K562 (cell line): ENCODE data around the gene FST. TPM values are rescaled to one million over a fixed set of nuclear protein-coding genes. Genes with fewer than 3 reads are reported as not detected.

Source experiments
- ATAC-seq: fragments of 200-7000 bp; cut with Tn5 transposase; 3 replicates; pipeline ENCODE4 v1.9.1; 2020; ENCODE audit warnings: moderate library complexity
- BruUV-seq: library from RNA; stranded (reverse); fragments of 400-500 nt; replicated peaks from 2 replicates; lab custom pipeline; 2021; lab: Mats Ljungman, UMichigan
- CTCF ChIA-PET: fragments of 300-600 bp; formaldehyde crosslinking; extraction: SDS; loops from one replicate; lab custom pipeline; 2021; ENCODE audit warnings: low intra/inter-chr PET ratio; lab: Yijun Ruan, JAX
- POLR2A ChIA-PET: fragments of 300-600, 350-650 bp; sonication (Branson Sonifier 250); formaldehyde crosslinking; extraction: SDS; loops from one replicate; lab custom pipeline; 2021; ENCODE audit warnings: antibody characterized with exemption, inconsistent platforms; lab: Yijun Ruan, JAX
- DNase-seq, 4 experiments: peaks; one replicate each; pipeline versions ENCODE4 v3.0.0 to v3.0.0-alpha.2; 2011 to 2018; ENCODE audit warnings: low spot score in 3 of 4, mixed read lengths in 3 of 4; ENCODE audit errors: extremely low read depth in 1 of 4
- FAIRE-seq: peaks from 2 replicates; lab custom pipeline; 2011; peaks lifted over from hg19 to GRCh38; lab: Jason Lieb, UNC
- H2AFZ ChIP-seq: 2 replicates; pipeline ENCODE4 v1.6.0; 2011; ENCODE audit warnings: low read depth, low read length, control low read depth, inconsistent platforms
- H3K27ac ChIP-seq: fragments of 200-600 bp; 3 replicates; pipeline ENCODE4 v1.8.0; 2011; ENCODE audit warnings: low read depth, mild to moderate bottlenecking, control low read depth, inconsistent platforms, low read length, moderate library complexity, mixed read lengths; ENCODE audit errors: extremely low read depth
- H3K27me3 ChIP-seq, 2 experiments: fragments of 300-600 bp in 1 of 2; 2 replicates in 1 of 2; 3 replicates in 1 of 2; pipeline versions ENCODE4 v1.6.0 to v1.8.0; 2011; ENCODE audit warnings: inconsistent platforms in 2 of 2, low read length in 2 of 2, mild to moderate bottlenecking in 1 of 2, mixed read lengths in 1 of 2, moderate library complexity in 1 of 2; ENCODE audit not compliant: control insufficient read depth in 2 of 2, insufficient read depth in 2 of 2
- H3K36me3 ChIP-seq: fragments of 300-600 bp; 3 replicates; pipeline ENCODE4 v1.8.0; 2011; ENCODE audit warnings: mild to moderate bottlenecking, low read length, inconsistent platforms; ENCODE audit not compliant: control insufficient read depth, insufficient read depth
- H3K4me1 ChIP-seq, 2 experiments: fragments of 200-600 bp in 1 of 2; replicated peaks in 1 of 2; 2 replicates in 1 of 2; 3 replicates in 1 of 2; pipeline versions ENCODE4 v1.5.1 to v1.8.0; 2011; ENCODE audit warnings: inconsistent platforms in 2 of 2, low read length in 2 of 2, mild to moderate bottlenecking in 1 of 2, mixed read lengths in 1 of 2, moderate library complexity in 1 of 2; ENCODE audit not compliant: control insufficient read depth in 2 of 2, insufficient read depth in 2 of 2
- H3K4me2 ChIP-seq: 2 replicates; pipeline ENCODE4 v1.6.1; 2011; ENCODE audit warnings: low read length, control low read depth, inconsistent platforms, mixed read lengths; ENCODE audit not compliant: insufficient read depth
- H3K4me3 ChIP-seq: fragments of 200-600 bp; sonication (generic), shearing (Covaris generic); 2 replicates; pipeline ENCODE4 v1.5.1; 2016; ENCODE audit warnings: control low read depth, inconsistent platforms
- H3K79me2 ChIP-seq: fragments of 200-600 bp; 3 replicates; pipeline ENCODE4 v1.8.0; 2011; ENCODE audit warnings: low read length, inconsistent platforms; ENCODE audit not compliant: control insufficient read depth, insufficient read depth
- H3K9ac ChIP-seq, 2 experiments: 2 replicates each; pipeline versions ENCODE4 v1.6.0 to v1.6.1; 2011; ENCODE audit warnings: low read depth in 2 of 2, low read length in 2 of 2, control low read depth in 1 of 2, inconsistent platforms in 1 of 2, mild to moderate bottlenecking in 1 of 2, mixed read lengths in 1 of 2; ENCODE audit not compliant: insufficient read depth in 1 of 2
- H3K9me1 ChIP-seq: one replicate; pipeline ENCODE4 v1.6.0; 2011; ENCODE audit warnings: inconsistent platforms, mild to moderate bottlenecking, low read length, moderate library complexity; ENCODE audit not compliant: control insufficient read depth, insufficient read depth
- H3K9me3 ChIP-seq: replicated peaks from 2 replicates; pipeline ENCODE4 v1.5.1; 2011; ENCODE audit warnings: low read depth, low read length, inconsistent platforms; ENCODE audit not compliant: control insufficient read depth, insufficient read depth
- H4K20me1 ChIP-seq: replicated peaks from 2 replicates; pipeline ENCODE4 v1.6.1; 2011; ENCODE audit warnings: low read length, inconsistent platforms, mixed read lengths; ENCODE audit not compliant: control insufficient read depth, insufficient read depth
- CBX8 ChIP-seq: fragments of 200-600 bp; sonication (generic); IDR thresholded peaks from 2 replicates; pipeline ENCODE4 v1.6.1; 2012; ENCODE audit warnings: borderline replicate concordance, mixed run types, low read depth, mild to moderate bottlenecking, moderate library complexity, mixed read lengths, low read length, control low read depth, inconsistent platforms; ENCODE audit not compliant: poor library complexity, severe bottlenecking; ENCODE audit errors: extremely low read depth
- CHCHD3 ChIP-seq: fragments of 250-450 bp; sonication (Bioruptor Pico); IDR thresholded peaks from 2 replicates; pipeline ENCODE4 v2.1.2; 2022; ENCODE audit warnings: mild to moderate bottlenecking
- ELF4 ChIP-seq: fragments of 450-650 bp; formaldehyde crosslinking; IDR thresholded peaks from 2 replicates; pipeline ENCODE4 v1.4.0; 2022; ENCODE audit warnings: missing genetic modification characterization
- FOXJ2 ChIP-seq: fragments of 200-800 bp; sonication (Bioruptor generic); IDR thresholded peaks from 2 replicates; pipeline ENCODE4 v1.6.1; 2016; ENCODE audit warnings: missing genetic modification characterization, missing compliant biosample characterization
- FOXP1 ChIP-seq: sonication (generic); formaldehyde crosslinking; IDR thresholded peaks from 2 replicates; pipeline ENCODE4 v1.8.0; 2022; ENCODE audit warnings: mild to moderate bottlenecking, missing genetic modification reagents
- KDM1A ChIP-seq, 2 experiments: fragments of 450-650 bp; IDR thresholded peaks; 2 replicates each; pipeline ENCODE4 v1.6.1; 2016; ENCODE audit warnings: mild to moderate bottlenecking in 2 of 2
- KLF13 ChIP-seq: fragments of 450-650 bp; IDR thresholded peaks from 2 replicates; pipeline ENCODE4 v1.6.1; 2016; ENCODE audit warnings: missing genetic modification characterization, low read depth, mild to moderate bottlenecking, missing compliant biosample characterization, moderate library complexity, borderline replicate concordance
- MAFG ChIP-seq: fragments of 450-650 bp; conservative IDR thresholded peaks from 2 replicates; pipeline ENCODE4 v1.6.1; 2016; ENCODE audit warnings: missing genetic modification characterization, missing compliant biosample characterization
- NR4A1 ChIP-seq, 2 experiments: fragments of 250-450 bp in 1 of 2; fragments of 450-650 bp in 1 of 2; sonication (Bioruptor Pico) in 1 of 2; IDR thresholded peaks; 2 replicates each; pipeline versions ENCODE4 v1.4.0 to v1.6.1; 2016 to 2020; ENCODE audit warnings: mild to moderate bottlenecking in 2 of 2, missing compliant biosample characterization in 1 of 2, missing genetic modification characterization in 1 of 2, moderate library complexity in 1 of 2
- PURB ChIP-seq: sonication (generic); formaldehyde crosslinking; IDR thresholded peaks from 2 replicates; pipeline ENCODE4 v1.9.0; 2021; ENCODE audit warnings: low read depth, mild to moderate bottlenecking, missing genetic modification reagents
- SAFB2 ChIP-seq: fragments of 200-400 bp; formaldehyde crosslinking; IDR thresholded peaks from 2 replicates; pipeline ENCODE4 v1.6.1; 2018; ENCODE audit warnings: borderline replicate concordance, low read length, low read depth, moderate library complexity; ENCODE audit not compliant: severe bottlenecking
- SMC3 ChIP-seq: conservative IDR thresholded peaks from 2 replicates; pipeline ENCODE4 v1.6.1; 2011; ENCODE audit warnings: low read depth, low read length, improper control_type of control experiment; ENCODE audit not compliant: insufficient read depth
- SUPT5H ChIP-seq: fragments of 450-650 bp; IDR thresholded peaks from 2 replicates; pipeline ENCODE4 v1.6.1; 2016
- ZNF174 ChIP-seq: fragments of 250-450 bp; sonication (Bioruptor Pico); IDR thresholded peaks from 2 replicates; pipeline ENCODE4 v1.4.0; 2020; ENCODE audit warnings: mild to moderate bottlenecking
- ZSCAN29 ChIP-seq: fragments of 450-650 bp; IDR thresholded peaks from 2 replicates; pipeline ENCODE4 v1.6.1; 2017
- WGBS: fragments of 100-300 bp; shearing (Covaris generic); methylation state at CpG from one replicate; pipeline ENCODE4 v1.1.6; 2016; ENCODE audit warnings: low coverage, mixed read lengths; ENCODE audit not compliant: insufficient coverage; ENCODE audit errors: missing lambda C conversion rate; 5-methylcytosine and 5-hydroxymethylcytosine counted together
- in situ Hi-C: fragments of 300-500 bp; cut with MboI; formaldehyde crosslinking; loops from 4 replicates; pipeline ENCODE4 v1.15.0; 2018; ENCODE audit warnings: inconsistent platforms, mixed read lengths
- intact Hi-C: fragments of 100-400 bp; cut with micrococcal nuclease; formaldehyde crosslinking; loops from 2 replicates; pipeline ENCODE4 v1.14.2; 2022
- polyA plus RNA-seq, 8 experiments: library from polyadenylated mRNA; depleted of rRNA in 4 of 8; stranded (reverse) in 5 of 8; unstranded in 3 of 8; fragments of >200 nt; fragmentation: Nextera tagmentation in 2 of 8; fragmentation: Illumina TruSeq in 1 of 8; extraction: Ambion mirVana in 2 of 8; extraction: Trizol in 1 of 8; gene quantifications; 2 replicates each; pipeline versions ENCODE4 v1.2.1 to v1.2.3, GENCODE V29; 2011 to 2014; ENCODE audit warnings: inconsistent platforms in 1 of 8, missing spikeins in 1 of 8
- total RNA-seq, 7 experiments: library from RNA; depleted of rRNA in 6 of 7; stranded (reverse); fragments of >200 nt in 6 of 7; fragmentation: Illumina TruSeq in 2 of 7; extraction: Trizol in 2 of 7; gene quantifications; 2 replicates each; pipeline versions ENCODE4 v1.2.1 to v1.2.3, GENCODE V29; 2011 to 2021; ENCODE audit warnings: low replicate concordance in 1 of 7
- TF ChIP-seq, protein P1 (sequence below), 2 experiments: IDR thresholded peaks in 1 of 2; conservative IDR thresholded peaks in 1 of 2; 2 replicates each; pipeline ENCODE4 v1.6.1; 2016; ENCODE audit warnings: low read depth in 2 of 2, mild to moderate bottlenecking in 1 of 2, missing compliant biosample characterization in 1 of 2, missing genetic modification characterization in 1 of 2, moderate library complexity in 1 of 2
- TF ChIP-seq, protein P2 (sequence below): sonication (generic); formaldehyde crosslinking; IDR thresholded peaks from 2 replicates; pipeline ENCODE4 v1.8.0; 2022; ENCODE audit warnings: mild to moderate bottlenecking, low read depth, missing genetic modification reagents

The FST gene
- total and polyA plus RNA-seq, 9 of the 15 experiments (the other 6 are each of a cell fraction or from before 2014, with no cell fraction given): 0.03 to 0.27 TPM; not detected in 7

DNA sequence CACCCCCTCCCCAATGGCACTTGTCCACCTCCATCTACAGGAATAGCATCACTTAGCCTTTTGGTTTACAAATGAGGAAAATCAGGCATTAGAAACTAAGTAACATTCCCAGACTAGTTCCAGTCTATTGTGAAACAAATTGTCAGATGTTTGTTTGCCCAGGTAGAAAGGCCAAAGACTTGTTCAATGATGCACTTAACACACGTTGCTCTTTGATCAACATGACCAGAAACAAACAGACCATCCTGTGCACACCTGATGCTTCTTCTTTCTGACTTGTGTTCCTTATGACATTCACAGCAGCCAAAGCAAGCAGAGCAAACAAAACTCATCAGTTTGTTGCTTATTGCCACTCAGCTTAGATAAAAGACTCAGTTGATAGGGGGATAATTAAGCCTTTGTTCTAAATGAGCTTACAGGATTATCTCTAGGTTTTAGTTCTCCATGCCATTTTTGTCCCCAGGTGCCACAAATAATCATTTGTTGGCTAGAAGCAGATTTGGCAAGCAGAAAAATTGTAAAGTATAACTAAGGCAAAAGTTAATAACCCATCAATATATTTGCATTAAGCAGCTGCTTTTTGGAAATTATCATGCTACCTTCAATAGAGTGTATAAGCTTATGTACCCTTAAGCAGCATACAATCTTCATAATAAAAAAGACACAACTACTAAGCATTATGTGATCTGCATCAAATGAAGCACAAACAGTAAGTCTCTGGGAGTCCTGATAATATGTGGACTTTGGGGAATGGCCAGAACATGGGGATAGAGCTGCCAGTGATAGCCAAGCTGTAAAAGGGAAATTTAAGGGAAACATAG is 26.3 kb upstream of the FST start:
- no peak overlapping the region for H3K4me3 ChIP-seq
- in situ Hi-C loops (no loop called here), intact Hi-C loops (no loop called here)
- no peaks in the 10 kb centered on the region for H4K20me1 ChIP-seq
- no peaks in the 10 kb centered on the region for H3K36me3 ChIP-seq
- H3K4me2 ChIP-seq: no peak overlapping the region
- DNase-seq: no peak
- no peaks in the 10 kb centered on the region for H3K4me1 ChIP-seq
- H3K9me3 ChIP-seq: no peaks in the 10 kb centered on the region
- H3K79me2 ChIP-seq: no peaks in the 10 kb centered on the region
- H3K27ac ChIP-seq: no peak overlapping the region
- CTCF ChIA-PET: interaction anchor here (0.6 kb wide), 1 partner anchor 446 kb away, joined by 3 read pairs; no protein-coding TSS in a partner anchor
- POLR2A ChIA-PET: interaction anchor here (0.6 kb wide), 2 partner anchors 406 to 607 kb away, joined by 3 read pairs; no protein-coding TSS in a partner anchor
- H3K9me1 ChIP-seq: no peaks in the 10 kb centered on the region
- H3K27me3 ChIP-seq: no peaks in the 10 kb centered on the region
- WGBS: 0% methylated on average over 1 of the region's 1 CpG
- FAIRE-seq: no peak
- no peak for TF ChIP-seq KDM1A (IDR thresholded peaks at IDR 0.05)
- no peak for TF ChIP-seq SAFB2
- TF ChIP-seq, protein P1, sequence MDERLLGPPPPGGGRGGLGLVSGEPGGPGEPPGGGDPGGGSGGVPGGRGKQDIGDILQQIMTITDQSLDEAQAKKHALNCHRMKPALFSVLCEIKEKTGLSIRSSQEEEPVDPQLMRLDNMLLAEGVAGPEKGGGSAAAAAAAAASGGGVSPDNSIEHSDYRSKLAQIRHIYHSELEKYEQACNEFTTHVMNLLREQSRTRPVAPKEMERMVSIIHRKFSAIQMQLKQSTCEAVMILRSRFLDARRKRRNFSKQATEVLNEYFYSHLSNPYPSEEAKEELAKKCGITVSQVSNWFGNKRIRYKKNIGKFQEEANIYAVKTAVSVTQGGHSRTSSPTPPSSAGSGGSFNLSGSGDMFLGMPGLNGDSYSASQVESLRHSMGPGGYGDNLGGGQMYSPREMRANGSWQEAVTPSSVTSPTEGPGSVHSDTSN (CRISPR knock-in tag; IDR thresholded peaks at IDR 0.05; ENCODE audit: low read depth): no peak
- TF ChIP-seq, protein P1 (tag; conservative IDR thresholded peaks at IDR 0.05; ENCODE audit: low read depth): no peak
- TF ChIP-seq FOXJ2 (tag): no peak
- no peak for TF ChIP-seq KLF13 (tag)
- no peak for TF ChIP-seq ZSCAN29
- TF ChIP-seq CBX8: no peak
- TF ChIP-seq, protein P2, sequence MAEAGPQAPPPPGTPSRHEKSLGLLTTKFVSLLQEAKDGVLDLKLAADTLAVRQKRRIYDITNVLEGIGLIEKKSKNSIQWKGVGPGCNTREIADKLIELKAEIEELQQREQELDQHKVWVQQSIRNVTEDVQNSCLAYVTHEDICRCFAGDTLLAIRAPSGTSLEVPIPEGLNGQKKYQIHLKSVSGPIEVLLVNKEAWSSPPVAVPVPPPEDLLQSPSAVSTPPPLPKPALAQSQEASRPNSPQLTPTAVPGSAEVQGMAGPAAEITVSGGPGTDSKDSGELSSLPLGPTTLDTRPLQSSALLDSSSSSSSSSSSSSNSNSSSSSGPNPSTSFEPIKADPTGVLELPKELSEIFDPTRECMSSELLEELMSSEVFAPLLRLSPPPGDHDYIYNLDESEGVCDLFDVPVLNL: no peak
- TF ChIP-seq FOXP1 (CRISPR knock-in tag): no peak
- TF ChIP-seq NR4A1 (CRISPR knock-in tag; IDR thresholded peaks at IDR 0.05): no peak
- TF ChIP-seq NR4A1 (tag; IDR thresholded peaks at IDR 0.05): no peak
- TF ChIP-seq ELF4: no peak
- TF ChIP-seq MAFG (tag): no peak
- no peak for TF ChIP-seq CHCHD3 (CRISPR knock-in tag)
- TF ChIP-seq ZNF174 (CRISPR knock-in tag): no peak
- TF ChIP-seq PURB (CRISPR knock-in tag): no peak
- TF ChIP-seq SMC3: no peak
- TF ChIP-seq SUPT5H: no peak
- H2AFZ ChIP-seq: no peak overlapping the region
- no peak for ATAC-seq
- H3K9ac ChIP-seq: no peak overlapping the region
- BruUV-seq: no TSS peak
